GM12878 (cell line): ENCODE results near the gene HOXD3. TPM values are rescaled to one million over a fixed set of nuclear protein-coding genes. Genes with fewer than 3 reads are reported as not detected.

Experiments
- ATAC-seq: fragments of 200-7000 bp; cut with Tn5 transposase; 3 replicates; pipeline ENCODE4 v1.9.1; 2020; ENCODE audit warnings: mild to moderate bottlenecking, moderate library complexity
- BruUV-seq: library from RNA; stranded (reverse); fragments of 400-500 nt; replicated peaks from 2 replicates; lab custom pipeline; 2021; lab: Mats Ljungman, UMichigan
- CTCF ChIA-PET: fragments of 300-600 bp; sonication (Branson Sonifier 250); formaldehyde crosslinking; extraction: SDS; loops from one replicate; lab custom pipeline; 2021; ENCODE audit warnings: inconsistent platforms; lab: Yijun Ruan, JAX
- POLR2A ChIA-PET: fragments of 350-600 bp; formaldehyde crosslinking; extraction: SDS; loops from one replicate; lab custom pipeline; 2021; ENCODE audit warnings: inconsistent platforms; lab: Charles Lee
- RAD21 ChIA-PET: fragments of 300-600 bp; sonication (Branson Sonifier 250); formaldehyde crosslinking; loops from one replicate; lab custom pipeline; 2023; ENCODE audit warnings: antibody characterized with exemption; ENCODE audit not compliant: unreplicated experiment; lab: Charles Lee
- SMC1A ChIA-PET: fragments of 300-600 bp; sonication (Branson Sonifier 250); formaldehyde crosslinking; loops from one replicate; lab custom pipeline; 2023; ENCODE audit not compliant: unreplicated experiment, uncharacterized antibody; lab: Charles Lee
- DNase-seq: peaks from one replicate; pipeline ENCODE4 v3.0.0-alpha.2; 2011; ENCODE audit warnings: low read depth, low spot score
- FAIRE-seq: peaks from 3 replicates; lab custom pipeline; 2011; peaks lifted over from hg19 to GRCh38; lab: Jason Lieb, UNC
- H2AFZ ChIP-seq: 2 replicates; pipeline ENCODE4 v1.6.0; 2011; ENCODE audit warnings: low read depth, low read length, control low read depth; ENCODE audit not compliant: control insufficient read depth
- H3K27ac ChIP-seq: 2 replicates; pipeline ENCODE4 v1.5.1; 2011; ENCODE audit warnings: control low read depth; ENCODE audit not compliant: control insufficient read depth, insufficient read depth
- H3K27me3 ChIP-seq, 2 experiments: replicated peaks in 1 of 2; 2 replicates each; pipeline versions ENCODE4 v1.6.0 to v1.6.1; 2011; ENCODE audit warnings: low read length in 1 of 2; ENCODE audit not compliant: control insufficient read depth in 2 of 2, insufficient read depth in 2 of 2
- H3K36me3 ChIP-seq, 2 experiments: 2 replicates each; pipeline ENCODE4 v1.5.1; 2011; ENCODE audit warnings: low read length in 1 of 2; ENCODE audit not compliant: control insufficient read depth in 2 of 2, insufficient read depth in 2 of 2
- H3K4me1 ChIP-seq: 2 replicates; pipeline ENCODE4 v1.6.1; 2011; ENCODE audit warnings: mild to moderate bottlenecking, low read length, moderate library complexity, mixed read lengths; ENCODE audit not compliant: control insufficient read depth, insufficient read depth
- H3K4me2 ChIP-seq: 2 replicates; pipeline ENCODE4 v1.6.0; 2011; ENCODE audit warnings: control low read depth; ENCODE audit not compliant: control insufficient read depth, insufficient read depth
- H3K4me3 ChIP-seq: fragments of 200-600 bp; sonication (generic); 2 replicates; pipeline ENCODE4 v1.5.1; 2016
- H3K79me2 ChIP-seq: 2 replicates; pipeline ENCODE4 v1.6.0; 2011; ENCODE audit warnings: low read length; ENCODE audit not compliant: control insufficient read depth, insufficient read depth
- H3K9ac ChIP-seq: 2 replicates; pipeline ENCODE4 v1.8.0; 2011; ENCODE audit warnings: low read length, control low read depth, mixed read lengths; ENCODE audit not compliant: control insufficient read depth, insufficient read depth
- H3K9me3 ChIP-seq: replicated peaks from 3 replicates; pipeline ENCODE4 v1.5.1; 2011; ENCODE audit warnings: mild to moderate bottlenecking, low read length; ENCODE audit not compliant: control insufficient read depth, insufficient read depth
- H4K20me1 ChIP-seq: 2 replicates; pipeline ENCODE4 v1.6.0; 2011; ENCODE audit not compliant: control insufficient read depth, insufficient read depth
- DPF2 ChIP-seq: fragments of 450-650 bp; IDR thresholded peaks from 2 replicates; pipeline ENCODE4 v1.6.1; 2017; ENCODE audit warnings: mild to moderate bottlenecking
- ESRRA ChIP-seq: IDR thresholded peaks from 2 replicates; pipeline ENCODE4 v1.6.1; 2012; ENCODE audit warnings: mild to moderate bottlenecking, low read length, improper control_type of control experiment
- HCFC1 ChIP-seq: fragments of 150-350 bp; IDR thresholded peaks from 2 replicates; pipeline ENCODE4 v1.6.1; 2014; ENCODE audit warnings: low read length
- MYC ChIP-seq: IDR thresholded peaks from 2 replicates; pipeline ENCODE4 v1.6.1; 2011; ENCODE audit warnings: mild to moderate bottlenecking, low read length, moderate library complexity, inconsistent platforms; ENCODE audit not compliant: insufficient read depth, insufficient replicate concordance, insufficient read length, severe bottlenecking
- NR2C1 ChIP-seq: fragments of 450-650 bp; IDR thresholded peaks from 2 replicates; pipeline ENCODE4 v1.6.1; 2017; ENCODE audit warnings: antibody characterized with exemption, mild to moderate bottlenecking, moderate library complexity
- RAD21 ChIP-seq: IDR thresholded peaks from 2 replicates; pipeline ENCODE4 v1.6.1; 2011; ENCODE audit warnings: mild to moderate bottlenecking, low read depth, low read length, moderate library complexity; ENCODE audit not compliant: insufficient read depth
- SMAD1 ChIP-seq: fragments of 450-650 bp; IDR thresholded peaks from 2 replicates; pipeline ENCODE4 v1.6.1; 2018; ENCODE audit warnings: mild to moderate bottlenecking, low read depth; ENCODE audit not compliant: partially characterized antibody
- STAT1 ChIP-seq: fragments of 450-650 bp; conservative IDR thresholded peaks from 2 replicates; pipeline ENCODE4 v1.6.1; 2014; ENCODE audit warnings: antibody characterized with exemption, mild to moderate bottlenecking
- STAT3 ChIP-seq: IDR thresholded peaks from 2 replicates; pipeline ENCODE4 v1.6.1; 2011; ENCODE audit warnings: low read depth, low read length, improper control_type of control experiment
- ZNF687 ChIP-seq: fragments of 450-650 bp; IDR thresholded peaks from 2 replicates; pipeline ENCODE4 v1.6.1; 2017; ENCODE audit warnings: mild to moderate bottlenecking, moderate library complexity
- WGBS: methylation state at CpG from one replicate; pipeline ENCODE4 v1.1.6; 2016; ENCODE audit warnings: low lambda C conversion rate; ENCODE audit not compliant: insufficient replicate concordance, insufficient coverage; ENCODE audit errors: missing lambda C conversion rate; 5-methylcytosine and 5-hydroxymethylcytosine counted together
- in situ Hi-C: fragments of 300-500 bp; cut with MboI; formaldehyde crosslinking; loops from 9 replicates; pipeline ENCODE4 v1.14.3; 2018; ENCODE audit warnings: mixed read lengths
- intact Hi-C: fragments of 100-400 bp; cut with micrococcal nuclease; formaldehyde crosslinking; loops from one replicate; pipeline ENCODE4 v1.14.2; 2022; ENCODE audit not compliant: unreplicated experiment
- polyA plus RNA-seq, 11 experiments: library from polyadenylated mRNA; depleted of rRNA in 4 of 11; unstranded in 6 of 11; stranded (reverse) in 5 of 11; fragments of >200 nt; fragmentation: Nextera tagmentation in 4 of 11; fragmentation: Illumina TruSeq in 1 of 11; extraction: Ambion mirVana in 4 of 11; extraction: Trizol in 1 of 11; gene quantifications; 1 replicate in 1 of 11; 2 replicates in 10 of 11; pipeline versions ENCODE4 v1.2.1 to v1.2.3, GENCODE V29; 2011 to 2016; ENCODE audit warnings: inconsistent platforms in 2 of 11, missing spikeins in 2 of 11, low read depth in 1 of 11
- total RNA-seq, 4 experiments: library from RNA; depleted of rRNA in 3 of 4; stranded (reverse); fragments of >200 nt in 3 of 4; fragmentation: Illumina TruSeq in 1 of 4; extraction: Trizol in 1 of 4; gene quantifications; 2 replicates each; pipeline versions ENCODE4 v1.2.1 to v1.2.3, GENCODE V29; 2013 to 2021

The HOXD3 gene
- total and polyA plus RNA-seq, 10 of the 15 experiments (the other 5 are each of a cell fraction or from before 2014, with no cell fraction given): not detected

DNA sequence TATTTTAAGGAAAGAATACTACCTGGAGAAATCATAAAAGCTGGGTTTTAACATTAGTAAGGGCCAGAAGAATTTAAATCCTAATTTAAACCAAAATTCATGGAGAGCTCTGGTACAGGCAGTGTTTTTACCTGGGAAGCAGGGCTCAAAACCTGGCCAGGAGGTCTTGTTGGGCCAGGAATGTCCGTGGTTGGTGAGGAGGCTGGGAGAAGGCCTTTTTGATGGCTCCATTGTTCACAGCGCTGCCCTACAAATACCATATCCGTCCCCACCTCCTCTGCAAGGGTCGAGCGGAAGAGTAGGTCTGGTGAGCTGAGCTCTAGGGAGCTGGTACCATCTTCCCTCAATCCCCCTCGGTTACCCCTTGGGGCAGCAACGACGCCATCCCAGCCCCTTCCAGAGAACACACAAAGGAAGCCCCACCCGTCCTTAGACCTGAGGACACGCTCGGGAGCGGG is 20.5 kb downstream of the HOXD3 start:
- ChIA-PET POLR2A (no interaction called here), CTCF (no interaction called here), RAD21 (no interaction called here), SMC1A (no interaction called here)
- no TSS peak for BruUV-seq
- Histone ChIP-seq H2AFZ (no peak overlapping the region), H3K27ac (no peak overlapping the region), H3K36me3 (no peaks in the 10 kb centered on the region), H3K9ac (no peak overlapping the region), H3K27me3 (peaks cover 10 to 32% of the 10 kb centered on the region in 2 experiments), H3K4me1 (no peaks in the 10 kb centered on the region), H4K20me1 (no peaks in the 10 kb centered on the region), H3K79me2 (no peaks in the 10 kb centered on the region)
- DNase-seq: no peak
- ATAC-seq: no peak
- intact Hi-C loops: no loop called here
- TF ChIP-seq DPF2: no peak
- no peak for TF ChIP-seq STAT3
- no peak for TF ChIP-seq NR2C1
- TF ChIP-seq RAD21: no peak
- TF ChIP-seq MYC: no peak
- no peak for TF ChIP-seq ESRRA
- no peak for TF ChIP-seq STAT1
- no peak for TF ChIP-seq ZNF687
- no peak for TF ChIP-seq SMAD1
- TF ChIP-seq HCFC1: no peak
- TF ChIP-seq, all 136 proteins: peak for 0
- Histone ChIP-seq H3K4me3 (no peak overlapping the region), H3K9me3 (no peaks in the 10 kb centered on the region; the same call in 2 of the 3 replicates), H3K4me2 (no peak overlapping the region)
- no peak for FAIRE-seq
- 6% methylated on average over 12 of the region's 12 CpGs for WGBS
- in situ Hi-C loops: no loop called here
